K562 (cell line): ENCODE data around the gene IL37. TPM values are rescaled to one million over a fixed set of nuclear protein-coding genes. Genes with fewer than 3 reads are reported as not detected.

Source experiments
- ATAC-seq: fragments of 200-7000 bp; cut with Tn5 transposase; 3 replicates; pipeline ENCODE4 v1.9.1; 2020; ENCODE audit warnings: moderate library complexity
- BruUV-seq: library from RNA; stranded (reverse); fragments of 400-500 nt; replicated peaks from 2 replicates; lab custom pipeline; 2021; lab: Mats Ljungman, UMichigan
- CTCF ChIA-PET: fragments of 300-600 bp; formaldehyde crosslinking; extraction: SDS; loops from one replicate; lab custom pipeline; 2021; ENCODE audit warnings: low intra/inter-chr PET ratio; lab: Yijun Ruan, JAX
- POLR2A ChIA-PET: fragments of 300-600, 350-650 bp; sonication (Branson Sonifier 250); formaldehyde crosslinking; extraction: SDS; loops from one replicate; lab custom pipeline; 2021; ENCODE audit warnings: antibody characterized with exemption, inconsistent platforms; lab: Yijun Ruan, JAX
- DNase-seq, 4 experiments: peaks; one replicate each; pipeline versions ENCODE4 v3.0.0 to v3.0.0-alpha.2; 2011 to 2018; ENCODE audit warnings: low spot score in 3 of 4, mixed read lengths in 3 of 4; ENCODE audit errors: extremely low read depth in 1 of 4
- FAIRE-seq: peaks from 2 replicates; lab custom pipeline; 2011; peaks lifted over from hg19 to GRCh38; lab: Jason Lieb, UNC
- H2AFZ ChIP-seq: 2 replicates; pipeline ENCODE4 v1.6.0; 2011; ENCODE audit warnings: low read depth, low read length, control low read depth, inconsistent platforms
- H3K27ac ChIP-seq: fragments of 200-600 bp; 3 replicates; pipeline ENCODE4 v1.8.0; 2011; ENCODE audit warnings: low read depth, mild to moderate bottlenecking, control low read depth, inconsistent platforms, low read length, moderate library complexity, mixed read lengths; ENCODE audit errors: extremely low read depth
- H3K27me3 ChIP-seq, 2 experiments: fragments of 300-600 bp in 1 of 2; 2 replicates in 1 of 2; 3 replicates in 1 of 2; pipeline versions ENCODE4 v1.6.0 to v1.8.0; 2011; ENCODE audit warnings: inconsistent platforms in 2 of 2, low read length in 2 of 2, mild to moderate bottlenecking in 1 of 2, mixed read lengths in 1 of 2, moderate library complexity in 1 of 2; ENCODE audit not compliant: control insufficient read depth in 2 of 2, insufficient read depth in 2 of 2
- H3K36me3 ChIP-seq: fragments of 300-600 bp; 3 replicates; pipeline ENCODE4 v1.8.0; 2011; ENCODE audit warnings: mild to moderate bottlenecking, low read length, inconsistent platforms; ENCODE audit not compliant: control insufficient read depth, insufficient read depth
- H3K4me1 ChIP-seq, 2 experiments: fragments of 200-600 bp in 1 of 2; replicated peaks in 1 of 2; 2 replicates in 1 of 2; 3 replicates in 1 of 2; pipeline versions ENCODE4 v1.5.1 to v1.8.0; 2011; ENCODE audit warnings: inconsistent platforms in 2 of 2, low read length in 2 of 2, mild to moderate bottlenecking in 1 of 2, mixed read lengths in 1 of 2, moderate library complexity in 1 of 2; ENCODE audit not compliant: control insufficient read depth in 2 of 2, insufficient read depth in 2 of 2
- H3K4me2 ChIP-seq: 2 replicates; pipeline ENCODE4 v1.6.1; 2011; ENCODE audit warnings: low read length, control low read depth, inconsistent platforms, mixed read lengths; ENCODE audit not compliant: insufficient read depth
- H3K4me3 ChIP-seq: fragments of 200-600 bp; sonication (generic), shearing (Covaris generic); 2 replicates; pipeline ENCODE4 v1.5.1; 2016; ENCODE audit warnings: control low read depth, inconsistent platforms
- H3K79me2 ChIP-seq: fragments of 200-600 bp; 3 replicates; pipeline ENCODE4 v1.8.0; 2011; ENCODE audit warnings: low read length, inconsistent platforms; ENCODE audit not compliant: control insufficient read depth, insufficient read depth
- H3K9ac ChIP-seq, 2 experiments: 2 replicates each; pipeline versions ENCODE4 v1.6.0 to v1.6.1; 2011; ENCODE audit warnings: low read depth in 2 of 2, low read length in 2 of 2, control low read depth in 1 of 2, inconsistent platforms in 1 of 2, mild to moderate bottlenecking in 1 of 2, mixed read lengths in 1 of 2; ENCODE audit not compliant: insufficient read depth in 1 of 2
- H3K9me1 ChIP-seq: one replicate; pipeline ENCODE4 v1.6.0; 2011; ENCODE audit warnings: inconsistent platforms, mild to moderate bottlenecking, low read length, moderate library complexity; ENCODE audit not compliant: control insufficient read depth, insufficient read depth
- H3K9me3 ChIP-seq: replicated peaks from 2 replicates; pipeline ENCODE4 v1.5.1; 2011; ENCODE audit warnings: low read depth, low read length, inconsistent platforms; ENCODE audit not compliant: control insufficient read depth, insufficient read depth
- H4K20me1 ChIP-seq: replicated peaks from 2 replicates; pipeline ENCODE4 v1.6.1; 2011; ENCODE audit warnings: low read length, inconsistent platforms, mixed read lengths; ENCODE audit not compliant: control insufficient read depth, insufficient read depth
- HEY1 ChIP-seq: fragments of 250-450 bp; sonication (Bioruptor Pico); IDR thresholded peaks from 2 replicates; pipeline ENCODE4 v1.5.0; 2020; ENCODE audit warnings: mild to moderate bottlenecking, moderate library complexity, borderline replicate concordance
- LCOR ChIP-seq: sonication (generic); formaldehyde crosslinking; IDR thresholded peaks from 2 replicates; pipeline ENCODE4 v1.8.0; 2022; ENCODE audit warnings: mild to moderate bottlenecking, missing genetic modification reagents
- PTBP1 ChIP-seq: fragments of 200-400 bp; formaldehyde crosslinking; IDR thresholded peaks from 2 replicates; pipeline ENCODE4 v1.6.1; 2017; ENCODE audit warnings: low read depth, low read length
- RFX7 ChIP-seq: fragments of 250-450 bp; sonication (Bioruptor Pico); IDR thresholded peaks from 2 replicates; pipeline ENCODE4 v1.5.1; 2021; ENCODE audit warnings: mild to moderate bottlenecking
- SMARCA4 ChIP-seq: fragments of 450-650 bp; IDR thresholded peaks from 2 replicates; pipeline ENCODE4 v1.6.1; 2016
- SMARCC2 ChIP-seq: fragments of 450-650 bp; IDR thresholded peaks from 2 replicates; pipeline ENCODE4 v1.6.1; 2017; ENCODE audit warnings: antibody characterized with exemption, moderate library complexity, mild to moderate bottlenecking, low read depth
- SOX6 ChIP-seq: fragments of 450-650 bp; IDR thresholded peaks from 2 replicates; pipeline ENCODE4 v1.6.1; 2014; ENCODE audit warnings: mild to moderate bottlenecking
- ZNF133 ChIP-seq: fragments of 250-450 bp; sonication (Bioruptor Pico); IDR thresholded peaks from 2 replicates; pipeline ENCODE4 v1.4.0; 2020; ENCODE audit warnings: mild to moderate bottlenecking
- ZNF707 ChIP-seq: fragments of 250-450 bp; sonication (Bioruptor Pico); conservative IDR thresholded peaks from 2 replicates; pipeline ENCODE4 v1.8.0; 2022; ENCODE audit warnings: inconsistent platforms, mild to moderate bottlenecking, moderate library complexity
- ZSCAN32 ChIP-seq: fragments of 450-650 bp; formaldehyde crosslinking; IDR thresholded peaks from 2 replicates; pipeline ENCODE4 v1.4.0; 2020; ENCODE audit warnings: mild to moderate bottlenecking, moderate library complexity
- WGBS: fragments of 100-300 bp; shearing (Covaris generic); methylation state at CpG from one replicate; pipeline ENCODE4 v1.1.6; 2016; ENCODE audit warnings: low coverage, mixed read lengths; ENCODE audit not compliant: insufficient coverage; ENCODE audit errors: missing lambda C conversion rate; 5-methylcytosine and 5-hydroxymethylcytosine counted together
- in situ Hi-C: fragments of 300-500 bp; cut with MboI; formaldehyde crosslinking; loops from 4 replicates; pipeline ENCODE4 v1.15.0; 2018; ENCODE audit warnings: inconsistent platforms, mixed read lengths
- intact Hi-C: fragments of 100-400 bp; cut with micrococcal nuclease; formaldehyde crosslinking; loops from 2 replicates; pipeline ENCODE4 v1.14.2; 2022
- polyA plus RNA-seq, 8 experiments: library from polyadenylated mRNA; depleted of rRNA in 4 of 8; stranded (reverse) in 5 of 8; unstranded in 3 of 8; fragments of >200 nt; fragmentation: Nextera tagmentation in 2 of 8; fragmentation: Illumina TruSeq in 1 of 8; extraction: Ambion mirVana in 2 of 8; extraction: Trizol in 1 of 8; gene quantifications; 2 replicates each; pipeline versions ENCODE4 v1.2.1 to v1.2.3, GENCODE V29; 2011 to 2014; ENCODE audit warnings: inconsistent platforms in 1 of 8, missing spikeins in 1 of 8
- total RNA-seq, 7 experiments: library from RNA; depleted of rRNA in 6 of 7; stranded (reverse); fragments of >200 nt in 6 of 7; fragmentation: Illumina TruSeq in 2 of 7; extraction: Trizol in 2 of 7; gene quantifications; 2 replicates each; pipeline versions ENCODE4 v1.2.1 to v1.2.3, GENCODE V29; 2011 to 2021; ENCODE audit warnings: low replicate concordance in 1 of 7
- TF ChIP-seq, protein P1 (sequence below): fragments of 450-650 bp; IDR thresholded peaks from 2 replicates; pipeline ENCODE4 v1.7.0; 2016; ENCODE audit warnings: borderline replicate concordance
- TF ChIP-seq, protein P2 (sequence below): IDR thresholded peaks from 2 replicates; pipeline ENCODE4 v1.6.1; 2011; ENCODE audit warnings: borderline replicate concordance, low read depth, mild to moderate bottlenecking, moderate library complexity, low read length; ENCODE audit not compliant: insufficient read depth, poor library complexity, severe bottlenecking

Gene IL37
- total and polyA plus RNA-seq, 9 of the 15 experiments (the other 6 are each of a cell fraction or from before 2014, with no cell fraction given), result not detected

DNA sequence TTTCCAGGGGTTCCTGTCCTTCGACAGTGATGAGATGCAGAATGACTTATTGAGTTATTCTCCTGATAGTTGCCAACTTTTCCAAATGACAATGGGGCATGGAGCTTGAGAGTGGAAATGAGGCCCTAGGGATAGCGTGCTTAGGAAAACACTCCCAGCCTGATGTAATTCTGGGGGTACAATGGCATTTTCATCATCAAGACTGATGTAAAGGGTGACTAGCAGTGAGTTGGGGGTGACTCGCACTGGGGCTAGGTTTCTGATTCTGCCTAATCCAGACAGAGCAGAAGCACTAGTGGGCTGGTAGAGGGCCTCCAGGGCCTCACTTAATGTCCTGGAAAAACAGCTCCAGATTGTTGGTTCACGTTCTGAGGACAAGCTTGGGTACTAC lies 34.0 kb upstream of the IL37 start:
- Histone ChIP-seq H3K4me1 (peaks cover 0 to 9% of the 10 kb centered on the region in 2 experiments; a peak in 3 of 5 replicates), H3K36me3 (no peaks in the 10 kb centered on the region), H3K9me3 (no peaks in the 10 kb centered on the region), H3K4me3 (no peak overlapping the region), H3K4me2 (no peak overlapping the region), H3K9me1 (no peaks in the 10 kb centered on the region), H3K27me3 (peaks cover 0 to 14% of the 10 kb centered on the region in 2 experiments; a peak in 1 of 5 replicates), H3K9ac (no peak overlapping the region), H4K20me1 (no peaks in the 10 kb centered on the region), H3K27ac (no peak overlapping the region), H2AFZ (no peak overlapping the region), H3K79me2 (no peaks in the 10 kb centered on the region)
- no peak for FAIRE-seq
- ChIA-PET CTCF (no interaction called here), POLR2A (interaction anchor here (0.9 kb wide), 1 partner anchor 213 kb away, joined by 4 read pairs; no protein-coding TSS in a partner anchor)
- BruUV-seq, result no TSS peak
- in situ Hi-C loops (loop anchor here (5.0 to 25.0 kb wide), 2 partner anchors 125 to 265 kb away; no protein-coding TSS in a partner anchor), intact Hi-C loops (no loop called here)
- ATAC-seq, result no peak
- DNase-seq, result no peak
- 15% methylated on average over 4 of the region's 4 CpGs for WGBS
- TF ChIP-seq LCOR (CRISPR knock-in tag), result no peak
- TF ChIP-seq PTBP1, result no peak
- TF ChIP-seq SMARCA4, result no peak
- no peak for TF ChIP-seq SMARCC2
- TF ChIP-seq, protein P1, sequence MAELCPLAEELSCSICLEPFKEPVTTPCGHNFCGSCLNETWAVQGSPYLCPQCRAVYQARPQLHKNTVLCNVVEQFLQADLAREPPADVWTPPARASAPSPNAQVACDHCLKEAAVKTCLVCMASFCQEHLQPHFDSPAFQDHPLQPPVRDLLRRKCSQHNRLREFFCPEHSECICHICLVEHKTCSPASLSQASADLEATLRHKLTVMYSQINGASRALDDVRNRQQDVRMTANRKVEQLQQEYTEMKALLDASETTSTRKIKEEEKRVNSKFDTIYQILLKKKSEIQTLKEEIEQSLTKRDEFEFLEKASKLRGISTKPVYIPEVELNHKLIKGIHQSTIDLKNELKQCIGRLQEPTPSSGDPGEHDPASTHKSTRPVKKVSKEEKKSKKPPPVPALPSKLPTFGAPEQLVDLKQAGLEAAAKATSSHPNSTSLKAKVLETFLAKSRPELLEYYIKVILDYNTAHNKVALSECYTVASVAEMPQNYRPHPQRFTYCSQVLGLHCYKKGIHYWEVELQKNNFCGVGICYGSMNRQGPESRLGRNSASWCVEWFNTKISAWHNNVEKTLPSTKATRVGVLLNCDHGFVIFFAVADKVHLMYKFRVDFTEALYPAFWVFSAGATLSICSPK, result no peak
- TF ChIP-seq HEY1 (CRISPR knock-in tag), result no peak
- TF ChIP-seq ZSCAN32 (CRISPR knock-in tag), result no peak
- TF ChIP-seq SOX6, result no peak
- TF ChIP-seq, protein P2, sequence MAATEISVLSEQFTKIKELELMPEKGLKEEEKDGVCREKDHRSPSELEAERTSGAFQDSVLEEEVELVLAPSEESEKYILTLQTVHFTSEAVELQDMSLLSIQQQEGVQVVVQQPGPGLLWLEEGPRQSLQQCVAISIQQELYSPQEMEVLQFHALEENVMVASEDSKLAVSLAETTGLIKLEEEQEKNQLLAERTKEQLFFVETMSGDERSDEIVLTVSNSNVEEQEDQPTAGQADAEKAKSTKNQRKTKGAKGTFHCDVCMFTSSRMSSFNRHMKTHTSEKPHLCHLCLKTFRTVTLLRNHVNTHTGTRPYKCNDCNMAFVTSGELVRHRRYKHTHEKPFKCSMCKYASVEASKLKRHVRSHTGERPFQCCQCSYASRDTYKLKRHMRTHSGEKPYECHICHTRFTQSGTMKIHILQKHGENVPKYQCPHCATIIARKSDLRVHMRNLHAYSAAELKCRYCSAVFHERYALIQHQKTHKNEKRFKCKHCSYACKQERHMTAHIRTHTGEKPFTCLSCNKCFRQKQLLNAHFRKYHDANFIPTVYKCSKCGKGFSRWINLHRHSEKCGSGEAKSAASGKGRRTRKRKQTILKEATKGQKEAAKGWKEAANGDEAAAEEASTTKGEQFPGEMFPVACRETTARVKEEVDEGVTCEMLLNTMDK, result no peak
- TF ChIP-seq RFX7 (CRISPR knock-in tag), result no peak
- TF ChIP-seq ZNF133 (CRISPR knock-in tag), result no peak
- TF ChIP-seq ZNF707, result no peak
